ENCODE measurements around the gene CISH. TPM values are rescaled to one million over a fixed set of nuclear protein-coding genes. Genes with fewer than 3 reads are reported as not detected.

CISH gene
- total and polyA plus RNA-seq, 2 of the 4 experiments (the other 2 are of a cell fraction), result 0.90 to 4.0 TPM

DNA sequence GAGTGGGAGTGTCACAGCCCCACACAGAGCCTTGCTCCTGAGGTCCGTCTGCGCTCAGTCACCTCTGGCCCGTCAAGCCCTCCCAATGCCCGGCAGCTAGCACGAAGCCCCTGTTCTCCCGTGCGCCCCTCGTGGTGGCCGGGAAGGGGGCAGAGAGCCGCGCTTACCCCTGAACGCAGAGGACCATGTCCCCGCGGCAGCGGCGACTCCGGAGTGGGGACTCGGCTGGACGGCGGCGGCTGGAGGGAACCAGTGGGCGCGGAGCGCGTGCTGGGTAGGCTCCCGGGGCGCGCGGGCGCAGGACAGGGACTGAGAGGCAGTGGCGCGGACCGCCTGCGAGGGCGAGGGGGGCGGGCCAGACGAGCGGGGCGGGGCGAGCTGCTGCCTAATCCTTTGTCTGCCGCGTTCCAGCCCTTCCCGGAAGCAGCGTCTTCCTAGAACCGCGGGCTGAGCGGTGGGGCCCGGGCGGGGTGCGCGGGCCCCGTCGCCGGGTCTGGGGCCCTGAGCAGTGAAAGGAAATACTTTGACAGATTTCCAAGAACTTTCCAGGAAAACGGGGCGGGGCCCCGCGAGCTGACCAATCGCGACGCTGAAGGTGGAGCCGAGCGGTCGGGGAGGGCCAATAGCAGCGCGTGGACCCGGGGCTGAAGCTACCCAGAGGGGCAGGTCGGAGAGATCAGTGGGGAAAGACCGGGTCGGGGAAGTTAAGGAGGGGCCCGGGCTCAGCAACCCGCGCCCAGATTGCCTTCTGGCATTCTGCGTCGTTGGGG, at the start of gene CISH (continued):
- TF ChIP-seq, protein P1, sequence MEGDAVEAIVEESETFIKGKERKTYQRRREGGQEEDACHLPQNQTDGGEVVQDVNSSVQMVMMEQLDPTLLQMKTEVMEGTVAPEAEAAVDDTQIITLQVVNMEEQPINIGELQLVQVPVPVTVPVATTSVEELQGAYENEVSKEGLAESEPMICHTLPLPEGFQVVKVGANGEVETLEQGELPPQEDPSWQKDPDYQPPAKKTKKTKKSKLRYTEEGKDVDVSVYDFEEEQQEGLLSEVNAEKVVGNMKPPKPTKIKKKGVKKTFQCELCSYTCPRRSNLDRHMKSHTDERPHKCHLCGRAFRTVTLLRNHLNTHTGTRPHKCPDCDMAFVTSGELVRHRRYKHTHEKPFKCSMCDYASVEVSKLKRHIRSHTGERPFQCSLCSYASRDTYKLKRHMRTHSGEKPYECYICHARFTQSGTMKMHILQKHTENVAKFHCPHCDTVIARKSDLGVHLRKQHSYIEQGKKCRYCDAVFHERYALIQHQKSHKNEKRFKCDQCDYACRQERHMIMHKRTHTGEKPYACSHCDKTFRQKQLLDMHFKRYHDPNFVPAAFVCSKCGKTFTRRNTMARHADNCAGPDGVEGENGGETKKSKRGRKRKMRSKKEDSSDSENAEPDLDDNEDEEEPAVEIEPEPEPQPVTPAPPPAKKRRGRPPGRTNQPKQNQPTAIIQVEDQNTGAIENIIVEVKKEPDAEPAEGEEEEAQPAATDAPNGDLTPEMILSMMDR (conservative IDR thresholded peaks at IDR 0.05; ENCODE audit: low read depth, low read length), result peak; percentile 44
- 0 out of 2 replicates have a peak, but pooled peaks have one; percentile 38 for TF ChIP-seq POLR2A (IDR thresholded peaks at IDR 0.05; ENCODE audit: low read depth, low read length)

DNA sequence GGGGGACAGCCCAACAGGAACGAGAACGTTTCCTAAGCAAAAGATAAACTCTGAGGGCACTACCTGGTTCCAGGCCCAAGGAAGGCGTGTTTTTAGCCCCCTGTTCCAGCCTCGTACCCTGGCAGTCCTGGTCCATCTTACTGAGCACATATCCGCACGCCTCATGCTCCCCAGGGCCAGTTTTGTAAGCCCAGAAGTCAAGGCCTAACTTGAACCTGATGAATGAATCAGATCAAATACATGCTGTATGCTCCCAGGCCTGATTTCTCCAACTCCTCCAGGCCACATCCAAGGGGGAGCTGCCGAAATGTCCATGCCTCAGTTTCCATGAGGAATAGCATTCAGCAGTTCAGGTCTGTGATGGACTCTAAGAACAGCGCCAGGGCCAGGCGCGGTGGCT, 48.8 kb upstream of the CISH start:
- ATAC-seq (ENCODE audit: low read depth), result no peak
- BruUV-seq (replicated peaks), result no TSS peak
- intact Hi-C loops (cut with micrococcal nuclease), result no loop called here

More for the DNA sequence above, 48.8 kb upstream of the CISH start:
- no peak overlapping the region for H2BK5ac ChIP-seq (ENCODE audit: low read depth, low read length, poor library complexity, severe bottlenecking)
- no peak overlapping the region for H4K91ac ChIP-seq (ENCODE audit: insufficient read depth, low read depth, low read length)
- dilution Hi-C loops (cut with HindIII; ENCODE audit: low sequenced_read_pairs, unreplicated experiment), result no loop called here
- no peak overlapping the region for H3K23ac ChIP-seq (ENCODE audit: low read depth, low read length)
- no peak overlapping the region for H4K5ac ChIP-seq (ENCODE audit: low read depth, low read length)
- H3K4me3 ChIP-seq (ENCODE audit: insufficient read depth, low read depth, low read length), result no peak overlapping the region
- H3K9me3 ChIP-seq (ENCODE audit: control insufficient read depth, insufficient read depth, low read length), result no peaks in the 10 kb centered on the region
- peaks cover 3% of the 10 kb centered on the region; the same call in 1 of the 2 replicates for H3K27me3 ChIP-seq (ENCODE audit: control insufficient read depth, insufficient read depth, low read length)
- H3K4me2 ChIP-seq (ENCODE audit: low read depth, low read length), result no peak overlapping the region
- no peak overlapping the region for H3K14ac ChIP-seq (replicated peaks; ENCODE audit: low read depth, low read length)
- TF ChIP-seq MXI1 (IDR thresholded peaks at IDR 0.05; ENCODE audit: borderline replicate concordance, low read depth, low read length), result no peak
- no peak for TF ChIP-seq NFE2L2 (IDR thresholded peaks at IDR 0.05; ENCODE audit: low read depth, low read length)
- no peak for TF ChIP-seq BHLHE40 (IDR thresholded peaks at IDR 0.05; ENCODE audit: low read depth, low read length)
- TF ChIP-seq RFX5 (IDR thresholded peaks at IDR 0.05; ENCODE audit: low read depth, low read length), result no peak
- TF ChIP-seq CEBPB (IDR thresholded peaks at IDR 0.05; ENCODE audit: low read depth, low read length), result no peak
- no peak overlapping the region for H2BK15ac ChIP-seq (ENCODE audit: low read depth, low read length)
- no peak overlapping the region for H3K27ac ChIP-seq (ENCODE audit: insufficient read depth, low read length)
- H3K56ac ChIP-seq (ENCODE audit: extremely low read depth, insufficient read depth, low read length), result no peak overlapping the region
- no peak overlapping the region for H2BK20ac ChIP-seq (ENCODE audit: low read depth, low read length)
- CTCF ChIA-PET, result no interaction called here
- H3K79me1 ChIP-seq (ENCODE audit: low read depth in 1 of 2, low read length in 2 of 2), result no peaks in the 10 kb centered on the region
- H2AK5ac ChIP-seq (ENCODE audit: low read depth, low read length), result no peak overlapping the region
- no peak overlapping the region for H3K4ac ChIP-seq (ENCODE audit: low read depth, low read length)
- no peaks in the 10 kb centered on the region for H3K4me1 ChIP-seq (ENCODE audit: control insufficient read depth, insufficient read depth, low read length)
- H3K36me3 ChIP-seq (ENCODE audit: control insufficient read depth, insufficient read depth, low read length), result no peaks in the 10 kb centered on the region
- no peak overlapping the region for H3K18ac ChIP-seq (ENCODE audit: low read depth, low read length)
- H3K9ac ChIP-seq (ENCODE audit: low read depth, low read length), result no peak overlapping the region
- POLR2A ChIA-PET (ENCODE audit: unreplicated experiment), result no interaction called here
- H3K9me1 ChIP-seq (ENCODE audit: insufficient read depth, low read length), result no peaks in the 10 kb centered on the region
- H2BK120ac ChIP-seq (ENCODE audit: low read depth, low read length), result no peak overlapping the region
- H2AFZ ChIP-seq (replicated peaks; ENCODE audit: low read length, poor library complexity), result no peak overlapping the region
- no peak for DNase-seq
- H4K8ac ChIP-seq (ENCODE audit: low read depth in 2 of 2, low read length in 2 of 2), result no peak overlapping the region
- WGBS, 2 experiments (ENCODE audit: extremely low coverage in 2 of 2, insufficient read length in 1 of 2), result 78% methylated on average over 4 of the region's 10 CpGs; no CpG with 5 or more reads in 1 of the 2 experiments
- H4K20me1 ChIP-seq (ENCODE audit: insufficient read depth, low read length), result no peaks in the 10 kb centered on the region; the same call in 1 of the 2 replicates
- no peak overlapping the region for H2AK9ac ChIP-seq (replicated peaks; ENCODE audit: low read depth, low read length, poor library complexity)
- in situ Hi-C loops (cut with MboI; ENCODE audit: low sequenced_read_pairs), result no loop called here
